ENCODE measurements around the gene MRPL36. TPM values are rescaled to one million over a fixed set of nuclear protein-coding genes. Genes with fewer than 3 reads are reported as not detected.

MRPL36 gene
- total and polyA plus RNA-seq, 2 experiments from 2014 or later = 47.5 to 149 TPM

DNA sequence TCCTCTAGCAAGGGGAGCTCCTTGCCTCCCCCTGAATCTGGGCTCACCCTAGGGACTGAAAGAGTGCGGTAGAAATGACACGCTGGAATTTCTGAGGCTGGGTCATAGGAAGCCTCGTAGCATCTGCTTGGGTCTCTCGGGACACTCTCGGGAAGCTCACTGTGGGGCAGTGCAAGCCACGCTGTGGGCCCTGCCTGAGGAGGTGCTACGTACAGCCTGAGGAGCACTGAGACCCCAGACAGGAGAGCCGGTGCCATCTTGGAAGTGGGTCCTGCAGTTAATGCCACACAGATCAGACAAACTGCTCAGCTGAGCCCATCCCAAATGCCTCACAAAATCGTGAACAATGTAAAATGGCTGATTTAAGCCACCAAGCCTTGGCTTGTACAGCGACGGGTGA is 1.8 kb downstream of the MRPL36 start (continued):
- TF ChIP-seq, protein P1, sequence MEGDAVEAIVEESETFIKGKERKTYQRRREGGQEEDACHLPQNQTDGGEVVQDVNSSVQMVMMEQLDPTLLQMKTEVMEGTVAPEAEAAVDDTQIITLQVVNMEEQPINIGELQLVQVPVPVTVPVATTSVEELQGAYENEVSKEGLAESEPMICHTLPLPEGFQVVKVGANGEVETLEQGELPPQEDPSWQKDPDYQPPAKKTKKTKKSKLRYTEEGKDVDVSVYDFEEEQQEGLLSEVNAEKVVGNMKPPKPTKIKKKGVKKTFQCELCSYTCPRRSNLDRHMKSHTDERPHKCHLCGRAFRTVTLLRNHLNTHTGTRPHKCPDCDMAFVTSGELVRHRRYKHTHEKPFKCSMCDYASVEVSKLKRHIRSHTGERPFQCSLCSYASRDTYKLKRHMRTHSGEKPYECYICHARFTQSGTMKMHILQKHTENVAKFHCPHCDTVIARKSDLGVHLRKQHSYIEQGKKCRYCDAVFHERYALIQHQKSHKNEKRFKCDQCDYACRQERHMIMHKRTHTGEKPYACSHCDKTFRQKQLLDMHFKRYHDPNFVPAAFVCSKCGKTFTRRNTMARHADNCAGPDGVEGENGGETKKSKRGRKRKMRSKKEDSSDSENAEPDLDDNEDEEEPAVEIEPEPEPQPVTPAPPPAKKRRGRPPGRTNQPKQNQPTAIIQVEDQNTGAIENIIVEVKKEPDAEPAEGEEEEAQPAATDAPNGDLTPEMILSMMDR (conservative IDR thresholded peaks at IDR 0.05; ENCODE audit: low read depth in 2 of 2) = no peak
- TF ChIP-seq EZH2phosphoT487 (IDR thresholded peaks at IDR 0.05; ENCODE audit: unreplicated experiment) (no peak), JUNB (IDR thresholded peaks at IDR 0.05; ENCODE audit: unreplicated experiment) (no peak), ZNF114 (CRISPR knock-in tag; IDR thresholded peaks at IDR 0.05) (no peak), POLR2AphosphoS5 (IDR thresholded peaks at IDR 0.05; ENCODE audit: low read depth) (no peak)
- TF ChIP-seq, protein P2, sequence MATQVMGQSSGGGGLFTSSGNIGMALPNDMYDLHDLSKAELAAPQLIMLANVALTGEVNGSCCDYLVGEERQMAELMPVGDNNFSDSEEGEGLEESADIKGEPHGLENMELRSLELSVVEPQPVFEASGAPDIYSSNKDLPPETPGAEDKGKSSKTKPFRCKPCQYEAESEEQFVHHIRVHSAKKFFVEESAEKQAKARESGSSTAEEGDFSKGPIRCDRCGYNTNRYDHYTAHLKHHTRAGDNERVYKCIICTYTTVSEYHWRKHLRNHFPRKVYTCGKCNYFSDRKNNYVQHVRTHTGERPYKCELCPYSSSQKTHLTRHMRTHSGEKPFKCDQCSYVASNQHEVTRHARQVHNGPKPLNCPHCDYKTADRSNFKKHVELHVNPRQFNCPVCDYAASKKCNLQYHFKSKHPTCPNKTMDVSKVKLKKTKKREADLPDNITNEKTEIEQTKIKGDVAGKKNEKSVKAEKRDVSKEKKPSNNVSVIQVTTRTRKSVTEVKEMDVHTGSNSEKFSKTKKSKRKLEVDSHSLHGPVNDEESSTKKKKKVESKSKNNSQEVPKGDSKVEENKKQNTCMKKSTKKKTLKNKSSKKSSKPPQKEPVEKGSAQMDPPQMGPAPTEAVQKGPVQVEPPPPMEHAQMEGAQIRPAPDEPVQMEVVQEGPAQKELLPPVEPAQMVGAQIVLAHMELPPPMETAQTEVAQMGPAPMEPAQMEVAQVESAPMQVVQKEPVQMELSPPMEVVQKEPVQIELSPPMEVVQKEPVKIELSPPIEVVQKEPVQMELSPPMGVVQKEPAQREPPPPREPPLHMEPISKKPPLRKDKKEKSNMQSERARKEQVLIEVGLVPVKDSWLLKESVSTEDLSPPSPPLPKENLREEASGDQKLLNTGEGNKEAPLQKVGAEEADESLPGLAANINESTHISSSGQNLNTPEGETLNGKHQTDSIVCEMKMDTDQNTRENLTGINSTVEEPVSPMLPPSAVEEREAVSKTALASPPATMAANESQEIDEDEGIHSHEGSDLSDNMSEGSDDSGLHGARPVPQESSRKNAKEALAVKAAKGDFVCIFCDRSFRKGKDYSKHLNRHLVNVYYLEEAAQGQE (IDR thresholded peaks at IDR 0.05; ENCODE audit: unreplicated experiment) = no peak

DNA sequence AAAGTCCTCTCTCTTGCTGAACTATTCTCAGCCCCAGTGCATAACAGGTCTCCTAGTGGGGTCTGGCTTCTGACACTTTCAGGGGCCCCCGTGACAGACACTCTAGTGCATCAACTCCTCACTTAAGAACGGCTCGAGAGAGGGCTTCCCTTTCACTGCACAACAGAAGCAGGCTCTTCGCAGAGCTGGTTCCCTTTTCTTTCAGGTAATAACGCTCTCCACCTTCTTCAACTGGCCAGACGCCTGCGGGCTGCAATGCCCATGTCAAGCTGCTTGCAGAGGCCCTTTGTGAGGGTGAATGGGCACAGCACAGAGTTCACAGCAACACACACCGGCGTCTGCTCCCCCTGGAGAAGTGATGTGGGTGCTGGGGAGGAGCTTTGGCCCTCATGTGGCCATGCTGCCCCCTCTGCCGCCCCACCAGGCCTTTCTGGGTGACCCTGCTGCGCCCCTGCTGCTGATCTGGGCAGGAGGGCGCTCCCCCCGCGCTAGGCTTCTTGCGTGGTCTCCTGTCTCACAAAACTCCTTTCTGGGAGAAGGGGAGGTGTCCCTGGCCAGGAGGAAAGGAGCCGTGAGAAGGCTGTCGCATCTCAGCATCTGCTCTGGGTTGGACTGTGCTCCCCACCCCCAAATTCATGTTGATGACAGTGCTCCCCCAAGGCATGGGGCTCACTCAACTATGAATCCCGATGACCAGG is 2.4 kb downstream of the MRPL36 start:
- H3K36me3 ChIP-seq (ENCODE audit: insufficient read depth) = peaks cover 7% of the 10 kb centered on the region; the same call in 1 of the 2 replicates
- H3K4me2 ChIP-seq = no peak overlapping the region
- no peaks in the 10 kb centered on the region for H3F3A ChIP-seq (replicated peaks; ENCODE audit: low read depth)
- H3K4me3 ChIP-seq = no peak overlapping the region
- no peak for DNase-seq (ENCODE audit: low spot score)
- H3K4me3 Mint-ChIP-seq = peak overlapping the region; percentile 98; the same call in 1 of the 3 replicates
- peaks cover 8% of the 10 kb centered on the region for H3K27me3 Mint-ChIP-seq (ENCODE audit: insufficient read depth, low read depth, poor library complexity)
- H3K9me2 ChIP-seq (ENCODE audit: insufficient read depth) = no peaks in the 10 kb centered on the region
- ATAC-seq = no peak
- no peak overlapping the region for H3K27ac ChIP-seq (ENCODE audit: low read depth)
- no peak overlapping the region for H3K27ac Mint-ChIP-seq
- peaks cover 31% of the 10 kb centered on the region for H3K36me3 Mint-ChIP-seq (ENCODE audit: low read depth)
- peaks cover 4% of the 10 kb centered on the region; the same call in 1 of the 2 replicates for H3K4me1 ChIP-seq (ENCODE audit: insufficient read depth)
- H3K79me2 ChIP-seq (replicated peaks; ENCODE audit: insufficient read depth) = peaks cover 27% of the 10 kb centered on the region
- no peak overlapping the region for H2AFZ ChIP-seq
- H4K20me1 ChIP-seq (replicated peaks; ENCODE audit: insufficient read depth) = no peaks in the 10 kb centered on the region; the same call in none of the 2 replicates
- H3K27me3 ChIP-seq (ENCODE audit: insufficient read depth) = no peaks in the 10 kb centered on the region
- H3K9me3 Mint-ChIP-seq = no peaks in the 10 kb centered on the region
- peaks cover 18% of the 10 kb centered on the region for H3K4me1 Mint-ChIP-seq
- TF ChIP-seq ZNF114 (CRISPR knock-in tag; IDR thresholded peaks at IDR 0.05) = no peak
- no peak for TF ChIP-seq CREB1 (CRISPR knock-in tag; IDR thresholded peaks at IDR 0.05; ENCODE audit: low read depth)
- TF ChIP-seq ZNF331 (CRISPR knock-in tag; IDR thresholded peaks at IDR 0.05; ENCODE audit: low read depth) = no peak
- no peak for TF ChIP-seq NANOG (IDR thresholded peaks at IDR 0.05; ENCODE audit: borderline replicate concordance)
- TF ChIP-seq EZH2phosphoT487 (IDR thresholded peaks at IDR 0.05; ENCODE audit: unreplicated experiment) = no peak
- TF ChIP-seq POLR2AphosphoS5 (IDR thresholded peaks at IDR 0.05; ENCODE audit: low read depth) = no peak
- TF ChIP-seq, protein P2 (IDR thresholded peaks at IDR 0.05; ENCODE audit: unreplicated experiment) = no peak
- TF ChIP-seq JUNB (IDR thresholded peaks at IDR 0.05; ENCODE audit: unreplicated experiment) = no peak
- TF ChIP-seq, protein P3, sequence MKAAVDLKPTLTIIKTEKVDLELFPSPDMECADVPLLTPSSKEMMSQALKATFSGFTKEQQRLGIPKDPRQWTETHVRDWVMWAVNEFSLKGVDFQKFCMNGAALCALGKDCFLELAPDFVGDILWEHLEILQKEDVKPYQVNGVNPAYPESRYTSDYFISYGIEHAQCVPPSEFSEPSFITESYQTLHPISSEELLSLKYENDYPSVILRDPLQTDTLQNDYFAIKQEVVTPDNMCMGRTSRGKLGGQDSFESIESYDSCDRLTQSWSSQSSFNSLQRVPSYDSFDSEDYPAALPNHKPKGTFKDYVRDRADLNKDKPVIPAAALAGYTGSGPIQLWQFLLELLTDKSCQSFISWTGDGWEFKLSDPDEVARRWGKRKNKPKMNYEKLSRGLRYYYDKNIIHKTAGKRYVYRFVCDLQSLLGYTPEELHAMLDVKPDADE (IDR thresholded peaks at IDR 0.05) = no peak

All from GM23338 (cell line).